Neuron (in vitro differentiated cells): Measurements from ENCODE around the gene LRRC8D.
"Not testable (repeated sequence)": the region's sequence is repeated elsewhere in the genome, so short reads cannot be mapped to it uniquely, and the experiment has no call there.

Experiments
- H2AFZ ChIP-seq: one replicate; pipeline ENCODE4 v1.6.1; 2013; ENCODE audit warnings: low read depth, mild to moderate bottlenecking, inconsistent platforms, low read length, moderate library complexity
- H3K27me3 ChIP-seq: one replicate; pipeline ENCODE4 v1.6.1; 2013; ENCODE audit warnings: low read length; ENCODE audit not compliant: insufficient read depth
- H3K36me3 ChIP-seq: one replicate; pipeline ENCODE4 v1.6.1; 2013; ENCODE audit warnings: low read length; ENCODE audit not compliant: insufficient read depth
- H3K4me1 ChIP-seq: one replicate; pipeline ENCODE4 v1.6.1; 2013; ENCODE audit warnings: low read length; ENCODE audit not compliant: insufficient read depth
- H3K4me3 ChIP-seq: 2 replicates; pipeline ENCODE4 v1.5.1; 2013; ENCODE audit warnings: mild to moderate bottlenecking, low read length, moderate library complexity
- H3K9me3 ChIP-seq: one replicate; pipeline ENCODE4 v1.6.1; 2013; ENCODE audit warnings: low read length

Gene LRRC8D

GRCh38 chr1:89820422-89821321 lies at the start of gene LRRC8D:
TSS of gene LRRC8D (plus strand) at chr1:89821032. CDS start at chr1:89933069, 112,037 bp downstream.
- Histone ChIP-seq H3K9me3 (no peaks in the 10 kb centered on the region), H3K4me3 (peak within 1 kb of the TSS; percentile 63), H2AFZ (peak within 1 kb of the TSS; percentile 43), H3K4me1 (peaks cover 35% of the 10 kb centered on the region), H3K36me3 (peaks cover 8% of the 10 kb centered on the region), H3K27me3 (no peaks in the 10 kb centered on the region)

- Histone ChIP-seq H3K27me3 (peaks cover 11% of the 10 kb centered on the region), H3K4me1 (no peaks in the 10 kb centered on the region), H3K4me3 (no peak overlapping the region), H3K36me3 (no peaks in the 10 kb centered on the region), H3K9me3 (no peaks in the 10 kb centered on the region), H2AFZ (no peak overlapping the region)
Measured at GRCh38 chr1:89771991-89772560, 48.8 kb upstream of the LRRC8D start.

- not testable (repeated sequence) for H3K4me3 ChIP-seq, H3K36me3 ChIP-seq, H3K27me3 ChIP-seq, H3K9me3 ChIP-seq, H3K4me1 ChIP-seq, H2AFZ ChIP-seq
Measured at GRCh38 chr1:89776104-89776503, 44.7 kb upstream of the LRRC8D start.

GRCh38 chr1:89777271-89777670 lies 43.6 kb upstream of the LRRC8D start:
- not testable (repeated sequence) for H3K4me3 ChIP-seq, H3K27me3 ChIP-seq, H3K4me1 ChIP-seq, H2AFZ ChIP-seq, H3K36me3 ChIP-seq, H3K9me3 ChIP-seq

- Histone ChIP-seq H3K4me3 (no peak overlapping the region), H3K4me1 (no peaks in the 10 kb centered on the region), H3K36me3 (no peaks in the 10 kb centered on the region), H3K27me3 (peaks cover 2% of the 10 kb centered on the region), H3K9me3 (no peaks in the 10 kb centered on the region), H2AFZ (no peak overlapping the region)
Measured at GRCh38 chr1:89779151-89779940, 41.5 kb upstream of the LRRC8D start.

- no peaks in the 10 kb centered on the region for H3K27me3 ChIP-seq
- no peaks in the 10 kb centered on the region for H3K4me1 ChIP-seq
- no peak overlapping the region for H3K4me3 ChIP-seq
- H3K9me3 ChIP-seq = no peaks in the 10 kb centered on the region
- H3K36me3 ChIP-seq = no peaks in the 10 kb centered on the region
- no peak overlapping the region for H2AFZ ChIP-seq
Measured at GRCh38 chr1:89780721-89781120, 40.1 kb upstream of the LRRC8D start.

- Histone ChIP-seq H3K9me3 (no peaks in the 10 kb centered on the region), H3K4me3 (no peak overlapping the region), H2AFZ (no peak overlapping the region), H3K36me3 (no peaks in the 10 kb centered on the region), H3K27me3 (no peaks in the 10 kb centered on the region), H3K4me1 (no peaks in the 10 kb centered on the region)
Measured at GRCh38 chr1:89781494-89782126, 39.2 kb upstream of the LRRC8D start.

- Histone ChIP-seq H3K4me3 (no peak overlapping the region), H3K27me3 (no peaks in the 10 kb centered on the region), H3K36me3 (no peaks in the 10 kb centered on the region), H3K9me3 (no peaks in the 10 kb centered on the region), H3K4me1 (peaks cover 16% of the 10 kb centered on the region), H2AFZ (no peak overlapping the region)
Measured at GRCh38 chr1:89786628-89787214, 34.1 kb upstream of the LRRC8D start.

GRCh38 chr1:89790592-89790991 lies 30.2 kb upstream of the LRRC8D start:
- peaks cover 17% of the 10 kb centered on the region for H3K4me1 ChIP-seq
- no peaks in the 10 kb centered on the region for H3K36me3 ChIP-seq
- no peaks in the 10 kb centered on the region for H3K27me3 ChIP-seq
- H3K9me3 ChIP-seq = no peaks in the 10 kb centered on the region
- H3K4me3 ChIP-seq = no peak overlapping the region
- H2AFZ ChIP-seq = no peak overlapping the region

- H3K36me3 ChIP-seq = no peaks in the 10 kb centered on the region
- no peak overlapping the region for H3K4me3 ChIP-seq
- no peaks in the 10 kb centered on the region for H3K27me3 ChIP-seq
- no peak overlapping the region for H2AFZ ChIP-seq
- H3K4me1 ChIP-seq = peaks cover 17% of the 10 kb centered on the region
- H3K9me3 ChIP-seq = no peaks in the 10 kb centered on the region
Measured at GRCh38 chr1:89791064-89791726, 29.6 kb upstream of the LRRC8D start.

- no peaks in the 10 kb centered on the region for H3K27me3 ChIP-seq
- no peak overlapping the region for H2AFZ ChIP-seq
- no peak overlapping the region for H3K4me3 ChIP-seq
- no peaks in the 10 kb centered on the region for H3K9me3 ChIP-seq
- H3K4me1 ChIP-seq = peaks cover 17% of the 10 kb centered on the region
- no peaks in the 10 kb centered on the region for H3K36me3 ChIP-seq
Measured at GRCh38 chr1:89794406-89794805, 26.4 kb upstream of the LRRC8D start.

- not testable (repeated sequence) for H3K27me3 ChIP-seq, H3K4me3 ChIP-seq, H2AFZ ChIP-seq, H3K36me3 ChIP-seq, H3K9me3 ChIP-seq
- H3K4me1 ChIP-seq = peaks cover 12% of the 10 kb centered on the region
Measured at GRCh38 chr1:89795571-89795970, 25.3 kb upstream of the LRRC8D start.
